Endothelial cell of umbilical vein (primary cell): ENCODE measurements around the gene SLC9A1. TPM values are rescaled to one million over a fixed set of nuclear protein-coding genes. Genes with fewer than 3 reads are reported as not detected.

Experiments used
- BruUV-seq: library from RNA; stranded (reverse); fragments of 400-500 nt; replicated peaks from 2 replicates; lab custom pipeline; 2021; lab: Mats Ljungman, UMichigan
- CTCF ChIA-PET: fragments of 300-600, 350-600 bp; sonication (Branson Sonifier 250); formaldehyde crosslinking; loops from one replicate; lab custom pipeline; 2021; ENCODE audit warnings: antibody characterized with exemption, inconsistent platforms; lab: Charles Lee
- POLR2A ChIA-PET: fragments of 300-600, 350-600 bp; sonication (Branson Sonifier 250); formaldehyde crosslinking; loops from one replicate; lab custom pipeline; 2021; ENCODE audit warnings: antibody characterized with exemption, inconsistent platforms; lab: Charles Lee
- DNase-seq: peaks from one replicate; pipeline ENCODE4 v3.0.0-alpha.2; 2011; ENCODE audit warnings: low read depth, low spot score
- FAIRE-seq: peaks from 2 replicates; lab custom pipeline; 2011; peaks lifted over from hg19 to GRCh38; lab: Jason Lieb, UNC
- H2AFZ ChIP-seq: 2 replicates; pipeline ENCODE4 v1.6.0; 2012; ENCODE audit warnings: low read depth, low read length, control low read depth, inconsistent platforms
- H3K27ac ChIP-seq: 2 replicates; pipeline ENCODE4 v1.5.1; 2011; ENCODE audit warnings: low read depth, mild to moderate bottlenecking, control low read depth, low read length, moderate library complexity; ENCODE audit not compliant: insufficient read depth
- H3K27me3 ChIP-seq, 2 experiments: 2 replicates each; pipeline versions ENCODE4 v1.6.0 to v1.6.1; 2011; ENCODE audit warnings: low read length in 2 of 2, mixed read lengths in 1 of 2; ENCODE audit not compliant: control insufficient read depth in 2 of 2, insufficient read depth in 2 of 2
- H3K36me3 ChIP-seq, 2 experiments: 2 replicates in 1 of 2; 3 replicates in 1 of 2; pipeline ENCODE4 v1.5.1; 2011; ENCODE audit warnings: low read length in 2 of 2, mild to moderate bottlenecking in 1 of 2, moderate library complexity in 1 of 2; ENCODE audit not compliant: control insufficient read depth in 2 of 2, insufficient read depth in 2 of 2; ENCODE audit errors: extremely low read depth in 1 of 2
- H3K4me1 ChIP-seq: 3 replicates; pipeline ENCODE4 v1.5.1; 2011; ENCODE audit warnings: mild to moderate bottlenecking, low read length; ENCODE audit not compliant: control insufficient read depth, insufficient read depth; ENCODE audit errors: extremely low read depth
- H3K4me2 ChIP-seq: 2 replicates; pipeline ENCODE4 v1.6.1; 2011; ENCODE audit warnings: low read length, control low read depth, mixed read lengths; ENCODE audit not compliant: insufficient read depth
- H3K4me3 ChIP-seq, 3 experiments: fragments of 200-600 bp in 1 of 3; sonication (generic), shearing (Covaris generic) in 1 of 3; replicated peaks in 1 of 3; 2 replicates each; pipeline ENCODE4 v1.5.1; 2011 to 2016; ENCODE audit warnings: control low read depth in 3 of 3, low read length in 3 of 3, mild to moderate bottlenecking in 2 of 3, inconsistent platforms in 1 of 3, low read depth in 1 of 3, moderate library complexity in 1 of 3; ENCODE audit not compliant: insufficient read depth in 1 of 3
- H3K79me2 ChIP-seq: 2 replicates; pipeline ENCODE4 v1.6.0; 2012; ENCODE audit warnings: low read length, inconsistent platforms; ENCODE audit not compliant: control insufficient read depth, insufficient read depth
- H3K9ac ChIP-seq: replicated peaks from 2 replicates; pipeline ENCODE3; 2011; ENCODE audit warnings: low read length, control low read depth; ENCODE audit not compliant: insufficient read depth; ENCODE audit errors: extremely low read depth
- H3K9me1 ChIP-seq: replicated peaks from 3 replicates; pipeline ENCODE4 v1.6.0; 2011; ENCODE audit warnings: mild to moderate bottlenecking, low read length; ENCODE audit not compliant: control insufficient read depth, insufficient read depth; ENCODE audit errors: extremely low read depth
- H3K9me3 ChIP-seq: replicated peaks from 2 replicates; pipeline ENCODE4 v1.5.1; 2012; ENCODE audit warnings: low read length, inconsistent platforms; ENCODE audit not compliant: control insufficient read depth, insufficient read depth
- H4K20me1 ChIP-seq: replicated peaks from 2 replicates; pipeline ENCODE3; 2011; ENCODE audit warnings: mild to moderate bottlenecking, low read length; ENCODE audit not compliant: control insufficient read depth, insufficient read depth; ENCODE audit errors: extremely low read depth
- EZH2 ChIP-seq: IDR thresholded peaks from 2 replicates; pipeline ENCODE4 v1.6.1; 2012; ENCODE audit warnings: borderline replicate concordance, low read depth, mild to moderate bottlenecking, moderate library complexity, low read length, inconsistent platforms; ENCODE audit not compliant: severe bottlenecking
- FOS ChIP-seq: IDR thresholded peaks from 2 replicates; pipeline ENCODE4 v1.6.1; 2011; ENCODE audit warnings: mild to moderate bottlenecking, low read length, moderate library complexity, borderline replicate concordance; ENCODE audit not compliant: insufficient read depth
- GATA2 ChIP-seq: IDR thresholded peaks from 2 replicates; pipeline ENCODE4 v1.7.0; 2011; ENCODE audit warnings: low read depth, mild to moderate bottlenecking, moderate library complexity, mixed read lengths, low read length; ENCODE audit not compliant: insufficient read length, insufficient read depth
- JUN ChIP-seq: IDR thresholded peaks from 2 replicates; pipeline ENCODE4 v1.6.1; 2011; ENCODE audit warnings: borderline replicate concordance, low read depth; ENCODE audit not compliant: insufficient read length, insufficient read depth
- MYC ChIP-seq: IDR thresholded peaks from one replicate; pipeline ENCODE4 v1.6.1; 2011; ENCODE audit warnings: mild to moderate bottlenecking, low read depth, low read length
- POLR2A ChIP-seq: IDR thresholded peaks from 2 replicates; pipeline ENCODE4 v1.6.1; 2012; ENCODE audit warnings: low read depth, mild to moderate bottlenecking, control low read depth, low read length
- POLR2AphosphoS5 ChIP-seq: IDR thresholded peaks from 2 replicates; pipeline ENCODE4 v1.6.1; 2012; ENCODE audit warnings: low read depth, mild to moderate bottlenecking, control low read depth, low read length, moderate library complexity; ENCODE audit not compliant: insufficient read depth
- dilution Hi-C: fragments of 300-500 bp; cut with MboI; formaldehyde crosslinking; loops from one replicate; pipeline ENCODE4 v1.15.0; 2019; ENCODE audit warnings: low sequenced_read_pairs; ENCODE audit not compliant: extremely low pct_ligation_motif_present
- intact Hi-C: fragments of 100-400 bp; cut with micrococcal nuclease; formaldehyde crosslinking; loops from one replicate; pipeline ENCODE4 v1.10.0; 2022
- polyA plus RNA-seq, 4 experiments: library from polyadenylated mRNA; depleted of rRNA in 3 of 4; stranded (reverse) in 3 of 4; unstranded in 1 of 4; fragments of >200 nt; gene quantifications; 2 replicates each; pipeline versions ENCODE4 v1.2.1 to v1.2.3, GENCODE V29; 2011 to 2012; ENCODE audit warnings: missing spikeins in 1 of 4
- total RNA-seq: library from RNA; stranded (reverse); gene quantifications from 2 replicates; pipeline ENCODE4 v1.2.3, GENCODE V29; 2021
- TF ChIP-seq, protein P1 (sequence below), 2 donors: IDR thresholded peaks; 1 replicate in 1 of 2; 2 replicates in 1 of 2; pipeline ENCODE4 v1.5.1; 2011; ENCODE audit warnings: low read length in 2 of 2, mild to moderate bottlenecking in 2 of 2, moderate library complexity in 2 of 2, control low read depth in 1 of 2, inconsistent platforms in 1 of 2, low read depth in 1 of 2; ENCODE audit not compliant: insufficient read depth in 1 of 2; ENCODE audit errors: extremely low read depth in 1 of 2
- TF ChIP-seq, protein P2 (sequence below): IDR thresholded peaks from 2 replicates; pipeline ENCODE4 v1.6.1; 2011; ENCODE audit not compliant: insufficient read depth, insufficient read length

SLC9A1 gene
- total and polyA plus RNA-seq, 2 donors (not counting 3 experiments of a cell fraction or from before 2014, with no cell fraction given) = 22.8 to 59.2 TPM

DNA sequence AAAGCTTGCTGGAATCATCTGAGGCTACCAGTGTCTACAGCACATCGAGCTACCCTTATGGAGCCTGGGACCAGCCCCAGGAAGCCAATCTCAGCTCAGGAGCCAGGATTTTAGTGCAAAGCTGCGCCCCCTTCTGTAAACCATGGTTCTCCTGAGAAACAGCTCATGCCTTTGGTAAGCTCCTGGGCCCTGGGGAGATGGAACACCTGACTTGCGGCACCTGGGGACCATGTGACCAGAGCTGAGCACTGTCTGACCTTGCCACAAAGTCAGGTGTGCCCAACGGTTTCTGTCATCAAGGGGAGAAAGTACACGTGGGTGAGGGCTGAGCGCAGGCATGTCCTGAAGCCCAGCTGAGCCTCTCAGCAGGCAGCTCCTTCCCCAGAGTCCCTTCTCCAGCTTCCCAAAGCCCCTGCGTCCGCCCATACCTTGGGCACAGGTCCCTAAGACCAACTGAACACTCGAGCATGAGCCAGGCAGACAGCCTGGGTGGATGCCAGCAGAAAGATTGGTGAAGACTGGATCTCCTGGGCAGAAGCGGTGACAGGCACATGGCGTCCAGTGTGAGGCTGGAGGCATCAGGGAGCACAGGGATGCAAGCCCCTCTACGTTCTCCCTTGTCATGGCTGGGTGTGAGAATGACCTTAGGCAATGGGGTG lies 84.4 kb downstream of the SLC9A1 start:
- no TSS peak for BruUV-seq
- Histone ChIP-seq H3K79me2 (no peaks in the 10 kb centered on the region), H3K9me3 (no peaks in the 10 kb centered on the region), H3K27ac (no peak overlapping the region), H3K4me2 (no peak overlapping the region), H3K9ac (no peak overlapping the region), H3K4me1 (no peaks in the 10 kb centered on the region), H3K4me3 (no peak overlapping the region), H3K36me3 (no peaks in the 10 kb centered on the region), H3K9me1 (no peaks in the 10 kb centered on the region), H2AFZ (no peak overlapping the region), H3K27me3 (no peaks in the 10 kb centered on the region), H4K20me1 (no peaks in the 10 kb centered on the region)
- dilution Hi-C loops = no loop called here
- TF ChIP-seq, protein P1, sequence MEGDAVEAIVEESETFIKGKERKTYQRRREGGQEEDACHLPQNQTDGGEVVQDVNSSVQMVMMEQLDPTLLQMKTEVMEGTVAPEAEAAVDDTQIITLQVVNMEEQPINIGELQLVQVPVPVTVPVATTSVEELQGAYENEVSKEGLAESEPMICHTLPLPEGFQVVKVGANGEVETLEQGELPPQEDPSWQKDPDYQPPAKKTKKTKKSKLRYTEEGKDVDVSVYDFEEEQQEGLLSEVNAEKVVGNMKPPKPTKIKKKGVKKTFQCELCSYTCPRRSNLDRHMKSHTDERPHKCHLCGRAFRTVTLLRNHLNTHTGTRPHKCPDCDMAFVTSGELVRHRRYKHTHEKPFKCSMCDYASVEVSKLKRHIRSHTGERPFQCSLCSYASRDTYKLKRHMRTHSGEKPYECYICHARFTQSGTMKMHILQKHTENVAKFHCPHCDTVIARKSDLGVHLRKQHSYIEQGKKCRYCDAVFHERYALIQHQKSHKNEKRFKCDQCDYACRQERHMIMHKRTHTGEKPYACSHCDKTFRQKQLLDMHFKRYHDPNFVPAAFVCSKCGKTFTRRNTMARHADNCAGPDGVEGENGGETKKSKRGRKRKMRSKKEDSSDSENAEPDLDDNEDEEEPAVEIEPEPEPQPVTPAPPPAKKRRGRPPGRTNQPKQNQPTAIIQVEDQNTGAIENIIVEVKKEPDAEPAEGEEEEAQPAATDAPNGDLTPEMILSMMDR (IDR thresholded peaks at IDR 0.05; ENCODE audit: extremely low read depth in 1 of 2, insufficient read depth in 1 of 2, low read depth in 1 of 2, low read length in 2 of 2) = no peak
- TF ChIP-seq GATA2 = no peak
- no peak for TF ChIP-seq FOS
- no peak for TF ChIP-seq EZH2
- no peak for TF ChIP-seq JUN
- no peak for TF ChIP-seq POLR2A
- TF ChIP-seq, protein P2, sequence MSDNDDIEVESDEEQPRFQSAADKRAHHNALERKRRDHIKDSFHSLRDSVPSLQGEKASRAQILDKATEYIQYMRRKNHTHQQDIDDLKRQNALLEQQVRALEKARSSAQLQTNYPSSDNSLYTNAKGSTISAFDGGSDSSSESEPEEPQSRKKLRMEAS = no peak
- TF ChIP-seq MYC = no peak
- TF ChIP-seq POLR2AphosphoS5 = no peak
- FAIRE-seq (no peak), DNase-seq (no peak)
- ChIA-PET POLR2A (no interaction called here), CTCF (interaction anchor here (1.1 to 3.9 kb wide), 9 partner anchors 9 to 230 kb away, joined by 3 to 21 read pairs (median 6); no protein-coding TSS in a partner anchor)
- intact Hi-C loops = no loop called here
